Measurements from ENCODE around the gene TFPT.
"Not testable (repeated sequence)": the region's sequence is repeated elsewhere in the genome, so short reads cannot be mapped to it uniquely, and the experiment has no call there.

Gene TFPT

DNA sequence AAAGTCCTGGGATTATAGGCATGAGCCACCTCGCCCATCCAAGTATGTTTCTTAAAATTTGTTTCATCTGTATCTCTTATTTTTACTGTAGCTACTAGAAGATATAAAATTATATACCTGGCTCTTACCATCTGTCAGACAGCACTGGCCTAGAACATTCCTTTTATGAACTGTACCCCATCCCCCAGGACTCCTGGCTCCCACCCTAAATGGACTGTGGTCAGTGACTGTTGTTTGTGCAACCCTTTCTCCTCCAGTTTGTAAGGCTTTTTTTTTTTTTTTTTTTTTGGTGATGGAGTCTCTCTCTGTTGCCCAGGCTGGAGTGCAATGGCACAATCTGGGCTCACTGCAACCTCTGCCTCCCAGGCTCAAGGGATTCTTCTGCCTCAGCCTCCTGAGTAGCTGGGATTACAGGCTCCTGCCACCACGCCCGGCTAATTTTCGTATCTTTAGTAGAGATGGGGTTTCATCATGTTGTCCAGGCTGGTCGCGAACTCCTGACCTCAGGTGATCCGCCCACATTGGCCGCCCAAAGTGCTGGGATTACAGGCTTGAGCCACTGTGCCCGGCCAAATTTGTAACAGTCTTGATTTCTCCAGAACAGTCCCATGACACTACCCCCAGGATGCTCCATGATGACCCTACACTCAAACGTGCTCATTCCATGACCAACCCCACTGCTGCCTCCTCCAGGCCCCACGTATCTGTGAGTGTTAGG is 10.3 kb downstream of the TFPT start:
- H3K27me3 ChIP-seq (ENCODE audit: control insufficient read depth in 5 of 5, insufficient read depth in 4 of 5, low read length in 5 of 5), result no peaks in the 10 kb centered on the region
- H3K9ac ChIP-seq (ENCODE audit: low read length in 5 of 5), result no peak overlapping the region
- no peak overlapping the region for H3K4me3 ChIP-seq (ENCODE audit: low read depth in 1 of 5, low read length in 5 of 5)
- H3K36me3 ChIP-seq (ENCODE audit: control insufficient read depth in 5 of 5, insufficient read depth in 5 of 5, low read length in 5 of 5), result peaks cover 0 to 49% (median 44%) of the 10 kb centered on the region in 5 donors
- no peaks in the 10 kb centered on the region for H3K9me3 ChIP-seq (ENCODE audit: control insufficient read depth in 5 of 5, low read length in 5 of 5)
- H3K4me1 ChIP-seq (ENCODE audit: control insufficient read depth in 5 of 5, insufficient read depth in 5 of 5, low read length in 5 of 5), result peaks cover 2 to 16% (median 13%) of the 10 kb centered on the region in 5 donors
- H3K27ac ChIP-seq (ENCODE audit: low read depth, low read length), result no peak overlapping the region

DNA sequence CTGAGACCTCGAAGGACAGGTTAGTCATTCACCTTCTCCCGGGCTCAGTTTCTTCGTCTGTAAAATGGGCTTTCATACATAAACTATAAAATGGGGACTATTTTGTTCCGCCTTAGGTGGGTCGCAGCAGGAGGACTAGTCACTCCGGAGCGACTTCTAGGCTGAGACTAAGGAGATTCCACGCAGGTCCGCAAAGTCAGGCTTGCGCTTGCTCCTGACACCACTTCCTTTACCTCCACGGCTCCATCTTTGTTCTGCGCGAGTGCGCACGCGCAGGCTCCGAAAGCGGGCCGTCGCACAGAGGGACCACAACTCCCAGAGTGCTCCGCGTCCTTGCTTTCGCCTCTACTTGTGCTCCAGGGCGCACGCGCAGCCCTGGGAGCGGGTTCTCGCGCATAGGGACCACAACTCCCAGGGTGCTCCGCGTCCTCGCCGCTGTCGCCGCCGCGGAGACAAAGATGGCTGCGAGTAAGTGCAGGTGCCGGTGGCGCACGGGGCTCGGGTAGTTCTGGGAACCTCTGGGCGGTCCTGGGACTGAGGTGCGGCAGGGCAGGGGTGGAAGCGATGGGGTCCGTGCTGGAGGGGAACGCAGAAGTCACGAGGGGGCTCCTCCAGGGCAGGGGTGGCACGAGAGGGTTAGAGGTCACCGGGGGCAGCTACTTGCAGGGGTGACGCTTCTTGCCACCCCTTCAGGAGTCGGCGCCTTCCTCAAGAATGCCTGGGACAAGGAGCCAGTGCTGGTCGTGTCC is 12.9 kb downstream of the TFPT start, which contains the start of gene NDUFA3:
TSS of gene NDUFA3 (plus strand) at position 435 of the 749 bp plus-strand sequence. CDS start at position 459, 24 bp downstream.
- H3K4me3 ChIP-seq (ENCODE audit: low read depth in 1 of 5, low read length in 5 of 5), result peak within 1 kb of the TSS; percentile 79 to 100 (median 94)
- peaks cover 2 to 16% (median 13%) of the 10 kb centered on the region in 5 donors for H3K4me1 ChIP-seq (ENCODE audit: control insufficient read depth in 5 of 5, insufficient read depth in 5 of 5, low read length in 5 of 5)
- H3K9me3 ChIP-seq (ENCODE audit: control insufficient read depth in 5 of 5, low read length in 5 of 5), result no peaks in the 10 kb centered on the region
- H3K9ac ChIP-seq (ENCODE audit: low read length in 5 of 5), result peak within 1 kb of the TSS; percentile 54 to 92 (median 73)
- H3K36me3 ChIP-seq (ENCODE audit: control insufficient read depth in 5 of 5, insufficient read depth in 5 of 5, low read length in 5 of 5), result peaks cover 0 to 23% (median 20%) of the 10 kb centered on the region in 5 donors
- H3K27me3 ChIP-seq (ENCODE audit: control insufficient read depth in 5 of 5, insufficient read depth in 4 of 5, low read length in 5 of 5), result peaks cover 0 to 3% (median 0%) of the 10 kb centered on the region in 5 donors
- peak within 1 kb of the TSS; percentile 67 for H3K27ac ChIP-seq (ENCODE audit: low read depth, low read length)

DNA sequence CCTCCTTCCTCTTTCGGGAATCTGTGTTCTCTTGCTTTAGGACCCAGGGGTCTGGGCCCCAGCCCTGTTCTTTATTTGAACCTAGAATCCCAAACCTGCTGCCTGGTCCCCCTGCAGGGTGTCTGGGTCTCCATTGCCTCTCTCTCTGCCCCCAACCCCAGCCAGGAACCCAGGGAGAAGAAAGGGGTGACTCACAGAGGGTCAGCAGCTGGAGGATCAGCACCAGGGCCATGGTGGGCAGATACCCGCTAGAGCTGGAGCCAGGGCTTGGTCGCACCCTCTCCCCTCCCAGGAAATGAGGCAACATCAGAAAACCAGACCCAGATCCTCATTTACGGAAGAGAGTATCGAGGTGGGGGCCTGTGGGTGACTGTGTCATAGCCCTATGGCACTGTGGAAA is 14.9 kb downstream of the TFPT start, which contains the start of gene OSCAR:
TSS of gene OSCAR (minus strand) at position 243 of the 400 bp plus-strand sequence. CDS start at position 232, 11 bp downstream.
- Histone ChIP-seq H3K9me3 (ENCODE audit: control insufficient read depth in 5 of 5, low read length in 5 of 5) (no peaks in the 10 kb centered on the region), H3K4me3 (ENCODE audit: low read depth in 1 of 5, low read length in 5 of 5) (no peak within 1 kb of the TSS), H3K9ac (ENCODE audit: low read length in 5 of 5) (no peak within 1 kb of the TSS), H3K27me3 (ENCODE audit: control insufficient read depth in 5 of 5, insufficient read depth in 4 of 5, low read length in 5 of 5) (peaks cover 0 to 14% (median 6%) of the 10 kb centered on the region in 5 donors), H3K36me3 (ENCODE audit: control insufficient read depth in 5 of 5, insufficient read depth in 5 of 5, low read length in 5 of 5) (peaks cover 0 to 3% (median 2%) of the 10 kb centered on the region in 5 donors), H3K27ac (ENCODE audit: low read depth, low read length) (no peak within 1 kb of the TSS), H3K4me1 (ENCODE audit: control insufficient read depth in 5 of 5, insufficient read depth in 5 of 5, low read length in 5 of 5) (peaks cover 2 to 31% (median 24%) of the 10 kb centered on the region in 5 donors)

DNA sequence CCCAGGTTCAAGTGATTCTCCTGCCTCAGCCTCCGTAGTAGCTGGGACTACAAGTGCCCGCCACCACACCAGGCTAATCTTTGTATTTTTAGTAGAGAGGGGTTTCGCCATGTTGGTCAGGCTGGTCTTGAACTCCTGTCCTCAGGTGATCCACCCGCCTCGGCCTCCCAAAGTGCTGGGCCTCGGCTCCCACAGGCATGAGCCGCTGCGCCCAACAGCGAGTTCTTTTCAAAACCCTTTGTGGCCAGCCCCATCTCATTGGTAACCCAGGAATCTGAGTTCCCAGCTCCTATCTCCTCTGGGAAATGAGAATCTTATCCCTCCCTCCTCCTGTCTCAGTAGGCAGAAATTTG is 15.6 kb downstream of the TFPT start:
- H3K4me3 ChIP-seq (ENCODE audit: low read depth in 1 of 5, low read length in 5 of 5); H3K27ac ChIP-seq (ENCODE audit: low read depth, low read length); H3K9me3 ChIP-seq (ENCODE audit: control insufficient read depth in 5 of 5, low read length in 5 of 5); H3K9ac ChIP-seq (ENCODE audit: low read length in 5 of 5); H3K36me3 ChIP-seq (ENCODE audit: control insufficient read depth in 5 of 5, insufficient read depth in 5 of 5, low read length in 5 of 5): not testable (repeated sequence)
- H3K27me3 ChIP-seq (ENCODE audit: control insufficient read depth in 5 of 5, insufficient read depth in 4 of 5, low read length in 5 of 5), result peaks cover 4 to 15% (median 11%) of the 10 kb centered on the region in 5 donors
- peaks cover 2 to 33% (median 25%) of the 10 kb centered on the region in 5 donors for H3K4me1 ChIP-seq (ENCODE audit: control insufficient read depth in 5 of 5, insufficient read depth in 5 of 5, low read length in 5 of 5)

DNA sequence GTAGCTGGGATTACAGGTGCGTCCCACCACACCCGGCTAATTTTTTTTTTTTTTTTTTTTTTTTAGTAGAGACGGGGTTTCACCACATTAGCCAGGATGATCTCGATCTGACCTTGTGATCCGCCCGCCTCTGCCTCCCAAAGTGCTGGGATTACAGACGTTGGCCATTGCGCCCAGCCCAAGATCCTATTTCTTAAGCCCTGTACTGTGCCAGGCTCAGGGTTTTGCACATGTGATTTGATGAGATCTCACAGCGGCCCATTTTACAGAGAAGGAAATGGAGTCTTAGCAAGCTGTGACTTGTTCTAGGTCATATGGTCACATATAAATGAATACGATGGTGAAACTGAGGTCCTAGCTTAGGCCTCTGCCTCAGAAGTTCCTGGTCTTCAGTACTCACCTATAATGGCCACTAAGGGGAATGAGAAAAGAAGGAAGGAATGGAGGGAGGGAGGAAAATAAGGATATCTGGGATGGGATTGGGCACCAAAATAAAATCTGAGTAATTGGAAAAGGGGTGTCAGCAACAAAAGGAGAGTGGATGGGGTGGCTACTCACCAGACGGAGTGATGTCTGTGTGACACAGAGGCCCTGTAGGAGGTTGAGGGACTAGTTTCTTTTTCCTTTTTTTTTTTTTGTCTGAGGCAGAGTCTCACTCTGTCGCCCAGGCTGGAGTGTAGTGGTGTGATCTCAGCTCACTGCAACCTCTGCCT is 16.1 kb downstream of the TFPT start:
- Histone ChIP-seq H3K4me3 (ENCODE audit: low read depth in 1 of 5, low read length in 5 of 5) (no peak overlapping the region), H3K4me1 (ENCODE audit: control insufficient read depth in 5 of 5, insufficient read depth in 5 of 5, low read length in 5 of 5) (peaks cover 2 to 33% (median 25%) of the 10 kb centered on the region in 5 donors), H3K9ac (ENCODE audit: low read length in 5 of 5) (no peak overlapping the region)

DNA sequence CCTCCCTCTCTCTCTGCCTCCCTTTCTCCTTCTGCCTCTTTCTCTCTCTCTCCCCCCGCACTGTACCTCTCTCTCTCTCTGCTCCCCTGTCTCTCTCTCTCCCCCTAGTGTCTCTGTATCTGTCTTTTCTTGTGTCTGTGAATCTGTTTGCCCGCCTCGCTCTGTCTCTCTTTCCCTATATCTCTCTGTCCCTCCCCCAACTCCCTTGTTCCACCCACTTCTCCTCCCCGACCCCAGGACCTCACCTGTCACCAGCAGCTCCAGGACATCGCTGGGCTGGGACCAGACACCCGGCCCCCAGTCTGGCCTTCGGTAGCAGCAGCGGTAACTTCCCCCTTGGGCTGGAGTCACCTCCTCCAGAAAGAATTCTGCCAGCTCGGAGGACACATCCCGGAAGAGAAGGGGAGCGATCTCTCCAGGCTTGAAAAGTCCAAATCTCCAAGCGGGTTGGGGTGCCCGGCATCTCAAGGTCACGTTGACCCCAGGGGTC is 18.8 kb downstream of the TFPT start:
- Histone ChIP-seq H3K4me1 (ENCODE audit: control insufficient read depth in 5 of 5, insufficient read depth in 5 of 5, low read length in 5 of 5) (peaks cover 0 to 17% (median 13%) of the 10 kb centered on the region in 5 donors), H3K36me3 (ENCODE audit: control insufficient read depth in 5 of 5, insufficient read depth in 5 of 5, low read length in 5 of 5) (no peaks in the 10 kb centered on the region), H3K27me3 (ENCODE audit: control insufficient read depth in 5 of 5, insufficient read depth in 4 of 5, low read length in 5 of 5) (peaks cover 8 to 16% (median 15%) of the 10 kb centered on the region in 5 donors), H3K9ac (ENCODE audit: low read length in 5 of 5) (peak overlapping the region in 3 of 5 donors; percentile 33 to 64 (median 42)), H3K4me3 (ENCODE audit: low read depth in 1 of 5, low read length in 5 of 5) (peak overlapping the region; percentile 37 to 59 (median 42)), H3K27ac (ENCODE audit: low read depth, low read length) (peak overlapping the region; percentile 10), H3K9me3 (ENCODE audit: control insufficient read depth in 5 of 5, low read length in 5 of 5) (no peaks in the 10 kb centered on the region)

More for the DNA sequence above, 16.1 kb downstream of the TFPT start:
- Histone ChIP-seq H3K36me3 (ENCODE audit: control insufficient read depth in 5 of 5, insufficient read depth in 5 of 5, low read length in 5 of 5) (no peaks in the 10 kb centered on the region), H3K9me3 (ENCODE audit: control insufficient read depth in 5 of 5, low read length in 5 of 5) (no peaks in the 10 kb centered on the region), H3K27me3 (ENCODE audit: control insufficient read depth in 5 of 5, insufficient read depth in 4 of 5, low read length in 5 of 5) (peaks cover 8 to 16% (median 14%) of the 10 kb centered on the region in 5 donors), H3K27ac (ENCODE audit: low read depth, low read length) (no peak overlapping the region)

DNA sequence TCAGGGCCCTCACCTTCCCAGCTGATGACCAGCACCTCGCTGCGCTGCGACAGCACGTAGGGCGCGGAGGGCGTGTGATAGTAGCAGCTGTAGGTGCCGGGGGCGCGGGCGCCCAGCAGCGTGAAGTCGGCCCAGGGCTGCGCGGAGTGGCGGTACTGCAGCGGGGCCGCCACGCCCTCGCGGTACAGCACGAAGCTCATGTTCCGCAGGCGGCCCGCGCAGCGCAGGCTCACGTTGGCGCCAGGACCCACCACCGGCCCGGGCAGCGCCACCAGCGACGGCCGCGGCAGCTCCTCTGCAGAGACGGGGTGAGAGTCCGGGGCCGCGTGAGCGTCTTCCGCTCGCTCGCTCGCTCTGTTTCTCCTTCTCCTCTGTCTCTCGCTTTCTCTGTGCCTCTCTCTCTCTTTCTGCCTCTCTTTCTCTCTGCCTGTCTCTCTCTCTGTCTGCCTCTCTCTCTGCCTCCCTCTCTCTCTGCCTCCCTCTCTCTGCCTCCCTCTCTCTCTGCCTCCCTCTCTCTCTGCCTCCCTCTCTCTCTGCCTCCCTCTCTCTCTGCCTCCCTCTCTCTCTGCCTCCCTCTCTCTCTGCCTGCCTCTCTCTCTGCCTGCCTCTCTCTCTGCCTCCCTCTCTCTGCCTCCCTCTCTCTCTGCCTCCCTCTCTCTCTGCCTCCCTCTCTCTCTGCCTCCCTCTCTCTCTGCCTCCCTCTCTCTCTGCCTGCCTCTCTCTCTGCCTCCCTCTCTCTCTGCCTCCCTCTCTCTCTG is 19.4 kb downstream of the TFPT start:
- peaks cover 8 to 16% (median 15%) of the 10 kb centered on the region in 5 donors for H3K27me3 ChIP-seq (ENCODE audit: control insufficient read depth in 5 of 5, insufficient read depth in 4 of 5, low read length in 5 of 5)
- H3K9ac ChIP-seq (ENCODE audit: low read length in 5 of 5), result peak overlapping the region in 3 of 5 donors; percentile 39 to 56 (median 51)
- H3K36me3 ChIP-seq (ENCODE audit: control insufficient read depth in 5 of 5, insufficient read depth in 5 of 5, low read length in 5 of 5); H3K9me3 ChIP-seq (ENCODE audit: control insufficient read depth in 5 of 5, low read length in 5 of 5); H3K27ac ChIP-seq (ENCODE audit: low read depth, low read length): not testable (repeated sequence)
- H3K4me1 ChIP-seq (ENCODE audit: control insufficient read depth in 5 of 5, insufficient read depth in 5 of 5, low read length in 5 of 5), result peaks cover 0 to 17% (median 13%) of the 10 kb centered on the region in 5 donors
- H3K4me3 ChIP-seq (ENCODE audit: low read depth in 1 of 5, low read length in 5 of 5), result peak overlapping the region; percentile 53 to 62 (median 59)

DNA sequence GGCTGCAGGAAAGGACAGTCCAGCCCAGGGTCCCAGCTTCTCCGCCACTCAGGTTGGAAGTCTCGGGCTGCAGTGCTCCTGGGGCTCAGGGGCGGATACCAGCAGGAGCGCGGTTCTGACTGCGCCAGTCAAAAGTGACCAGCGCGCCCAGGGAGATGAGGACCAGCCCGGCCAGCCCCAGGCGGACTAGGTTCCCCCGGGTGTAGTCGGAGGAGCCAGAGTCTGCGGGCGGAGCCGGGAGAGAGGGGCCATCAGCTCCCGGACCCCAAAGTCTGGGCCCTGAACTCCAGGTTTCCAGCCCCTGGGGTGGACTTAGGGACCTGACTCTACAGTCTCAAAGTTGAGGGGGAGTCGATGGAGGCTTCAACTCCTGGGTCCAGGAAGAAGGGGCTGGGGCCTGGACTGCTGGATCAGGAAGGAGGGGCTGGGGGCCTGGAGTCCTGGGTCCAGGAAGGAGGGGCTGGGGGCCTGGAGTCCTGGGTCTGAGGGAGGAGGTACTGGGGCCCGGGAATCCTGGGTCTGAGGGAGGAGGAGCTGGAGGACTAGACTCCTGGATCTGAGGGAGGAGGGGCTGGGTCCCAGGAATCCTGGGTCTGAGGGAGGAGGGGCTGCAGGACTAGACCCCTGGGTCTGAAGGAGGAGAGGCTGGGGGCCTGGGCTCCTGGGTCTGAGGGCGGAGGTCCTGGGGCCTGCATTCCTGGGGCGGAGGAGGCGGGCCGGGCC is 20.2 kb downstream of the TFPT start:
- Histone ChIP-seq H3K9me3 (ENCODE audit: control insufficient read depth in 5 of 5, low read length in 5 of 5) (no peaks in the 10 kb centered on the region), H3K36me3 (ENCODE audit: control insufficient read depth in 5 of 5, insufficient read depth in 5 of 5, low read length in 5 of 5) (no peaks in the 10 kb centered on the region), H3K27me3 (ENCODE audit: control insufficient read depth in 5 of 5, insufficient read depth in 4 of 5, low read length in 5 of 5) (peaks cover 8 to 16% (median 15%) of the 10 kb centered on the region in 5 donors), H3K9ac (ENCODE audit: low read length in 5 of 5) (peak overlapping the region in 2 of 5 donors; percentile 39 to 56), H3K4me1 (ENCODE audit: control insufficient read depth in 5 of 5, insufficient read depth in 5 of 5, low read length in 5 of 5) (peaks cover 0 to 17% (median 13%) of the 10 kb centered on the region in 5 donors), H3K27ac (ENCODE audit: low read depth, low read length) (no peak overlapping the region), H3K4me3 (ENCODE audit: low read depth in 1 of 5, low read length in 5 of 5) (peak overlapping the region in 4 of 5 donors; percentile 50 to 62 (median 58))
